ENCODE results near the gene RSBN1. TPM values are rescaled to one million over a fixed set of nuclear protein-coding genes. Genes with fewer than 3 reads are reported as not detected.
A peak's percentile ranks its signal among the peaks of the same experiment; 100 is the strongest.

The RSBN1 gene
- total RNA-seq, 4 donors from 2014 or later: 33.5 to 56.4 (median 38.3) TPM

DNA sequence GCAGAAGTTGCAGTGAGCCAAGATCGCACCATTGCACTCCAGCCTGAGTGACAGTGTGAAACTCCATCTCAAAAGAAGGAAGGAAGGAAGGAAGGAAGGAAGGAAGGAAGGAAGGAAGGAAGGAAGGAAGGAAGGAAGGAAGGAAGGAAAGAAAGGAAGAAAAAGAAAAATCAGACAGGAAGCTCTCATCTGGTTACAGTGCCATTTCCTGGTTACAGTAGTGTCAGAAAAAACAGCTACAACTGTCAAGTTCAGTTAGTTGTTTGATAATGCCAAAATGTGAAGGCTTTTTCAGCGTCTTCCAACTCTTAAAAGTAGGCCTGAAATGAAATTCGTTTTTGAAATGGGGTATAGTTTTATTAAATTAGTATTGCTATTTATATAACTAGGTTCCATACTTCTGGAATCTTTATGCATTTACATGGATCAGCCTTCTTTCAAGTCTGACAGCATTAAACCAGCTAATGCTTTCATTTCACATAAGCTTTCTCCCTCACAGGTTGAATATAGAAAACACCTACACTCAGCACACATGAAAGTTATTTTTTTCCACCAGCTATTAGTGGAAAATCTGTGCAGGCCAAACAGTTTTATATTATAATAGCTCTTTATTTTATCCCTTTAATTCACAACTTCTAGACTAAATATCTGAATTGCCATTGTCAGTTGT, 38.0 kb upstream of the RSBN1 start:
- Histone ChIP-seq H3K4me3 (no peak overlapping the region), H3K27ac (no peak overlapping the region), H3K9me3 (no peaks in the 10 kb centered on the region), H3K4me1 (no peaks in the 10 kb centered on the region), H3K36me3 (no peaks in the 10 kb centered on the region), H3K27me3 (no peaks in the 10 kb centered on the region)
- DNase-seq: no peak
- intact Hi-C loops (cut with DNase I; ENCODE audit: low total_unique reads): no loop called here
- no peak for TF ChIP-seq POLR2A (IDR thresholded peaks at IDR 0.05)
- TF ChIP-seq, protein P1, sequence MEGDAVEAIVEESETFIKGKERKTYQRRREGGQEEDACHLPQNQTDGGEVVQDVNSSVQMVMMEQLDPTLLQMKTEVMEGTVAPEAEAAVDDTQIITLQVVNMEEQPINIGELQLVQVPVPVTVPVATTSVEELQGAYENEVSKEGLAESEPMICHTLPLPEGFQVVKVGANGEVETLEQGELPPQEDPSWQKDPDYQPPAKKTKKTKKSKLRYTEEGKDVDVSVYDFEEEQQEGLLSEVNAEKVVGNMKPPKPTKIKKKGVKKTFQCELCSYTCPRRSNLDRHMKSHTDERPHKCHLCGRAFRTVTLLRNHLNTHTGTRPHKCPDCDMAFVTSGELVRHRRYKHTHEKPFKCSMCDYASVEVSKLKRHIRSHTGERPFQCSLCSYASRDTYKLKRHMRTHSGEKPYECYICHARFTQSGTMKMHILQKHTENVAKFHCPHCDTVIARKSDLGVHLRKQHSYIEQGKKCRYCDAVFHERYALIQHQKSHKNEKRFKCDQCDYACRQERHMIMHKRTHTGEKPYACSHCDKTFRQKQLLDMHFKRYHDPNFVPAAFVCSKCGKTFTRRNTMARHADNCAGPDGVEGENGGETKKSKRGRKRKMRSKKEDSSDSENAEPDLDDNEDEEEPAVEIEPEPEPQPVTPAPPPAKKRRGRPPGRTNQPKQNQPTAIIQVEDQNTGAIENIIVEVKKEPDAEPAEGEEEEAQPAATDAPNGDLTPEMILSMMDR (IDR thresholded peaks at IDR 0.05): no peak

DNA sequence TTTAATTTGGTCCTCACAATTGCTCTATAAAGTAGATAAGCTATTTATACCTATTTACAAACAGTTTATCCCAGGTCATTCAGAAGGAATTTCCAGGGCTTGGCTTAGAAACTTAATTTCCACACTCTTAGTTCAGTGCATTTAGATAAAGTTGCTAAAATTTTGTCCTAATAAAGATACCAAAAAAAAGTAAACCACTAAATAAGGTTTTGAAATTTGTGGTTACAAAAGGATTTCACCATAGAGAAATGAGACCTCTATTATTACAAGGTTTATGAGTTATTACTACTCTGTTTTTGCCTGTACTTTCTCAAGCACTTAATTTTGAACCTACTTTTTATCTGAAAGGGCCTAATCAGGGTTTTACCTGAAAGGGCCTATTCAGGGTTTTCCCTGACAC, 36.8 kb upstream of the RSBN1 start:
- TF ChIP-seq, protein P1 (IDR thresholded peaks at IDR 0.05): no peak
- TF ChIP-seq POLR2A (IDR thresholded peaks at IDR 0.05): no peak
- Histone ChIP-seq H3K9me3 (no peaks in the 10 kb centered on the region), H3K36me3 (no peaks in the 10 kb centered on the region), H3K27me3 (no peaks in the 10 kb centered on the region), H3K4me3 (no peak overlapping the region), H3K4me1 (no peaks in the 10 kb centered on the region), H3K27ac (no peak overlapping the region)
- intact Hi-C loops (cut with DNase I; ENCODE audit: low total_unique reads): no loop called here
- no peak for DNase-seq

DNA sequence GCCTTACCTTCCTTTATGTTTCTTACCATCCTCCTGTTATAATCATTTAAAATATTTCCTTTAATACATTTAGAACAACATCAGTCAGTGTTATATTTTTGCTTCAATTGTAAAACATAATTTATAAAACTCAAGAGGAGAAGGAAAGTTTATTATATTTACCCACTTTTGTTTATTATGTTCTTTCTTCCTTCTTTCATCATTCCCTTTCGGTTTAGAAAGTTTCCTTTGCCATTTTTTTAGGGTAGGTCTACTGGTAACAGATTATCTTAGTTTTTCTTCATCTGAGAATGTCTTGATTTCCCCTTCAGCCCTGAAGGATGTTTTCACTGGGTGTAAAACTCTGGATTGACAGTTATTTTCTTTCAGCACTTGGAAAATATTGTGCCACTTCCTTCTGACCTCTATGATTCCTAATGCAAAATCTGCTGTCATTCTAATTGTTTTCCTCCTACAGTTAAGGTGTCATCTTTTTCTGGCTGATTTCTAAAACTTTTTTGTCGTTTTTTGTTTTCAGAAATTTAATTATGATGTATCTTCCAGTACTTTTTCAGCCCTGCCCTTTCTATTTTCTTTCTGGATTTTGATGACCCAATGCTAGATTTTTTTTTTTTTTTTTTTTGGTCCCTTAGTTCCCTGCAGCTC, 34.2 kb upstream of the RSBN1 start:
- H3K9me3 ChIP-seq: no peaks in the 10 kb centered on the region
- TF ChIP-seq, protein P1 (IDR thresholded peaks at IDR 0.05): no peak
- TF ChIP-seq POLR2A (IDR thresholded peaks at IDR 0.05): no peak
- no peaks in the 10 kb centered on the region for H3K4me1 ChIP-seq
- intact Hi-C loops (cut with DNase I; ENCODE audit: low total_unique reads): no loop called here
- DNase-seq: no peak
- no peaks in the 10 kb centered on the region for H3K27me3 ChIP-seq
- H3K27ac ChIP-seq: no peak overlapping the region
- no peaks in the 10 kb centered on the region for H3K36me3 ChIP-seq
- no peak overlapping the region for H3K4me3 ChIP-seq

DNA sequence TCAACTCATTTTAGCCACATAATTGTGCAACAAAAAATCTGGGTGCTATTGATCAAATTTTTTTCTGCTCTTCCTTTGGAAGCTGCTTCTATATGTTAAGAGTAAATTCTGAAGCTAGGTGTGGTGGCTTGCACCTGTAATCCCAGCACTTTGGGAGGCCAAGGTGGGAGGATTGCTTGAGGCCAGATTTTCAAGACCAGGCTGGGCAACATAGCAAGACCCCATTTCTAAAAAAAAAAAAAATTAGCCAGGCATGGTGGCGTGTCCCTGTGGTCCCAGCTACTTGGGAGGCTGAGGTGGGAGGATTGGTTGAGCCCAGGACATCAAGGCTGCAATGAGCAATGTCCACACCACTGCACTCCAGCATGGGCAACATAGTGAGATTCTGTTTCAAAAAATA, 24.3 kb upstream of the RSBN1 start:
- intact Hi-C loops (cut with DNase I; ENCODE audit: low total_unique reads): loop anchor here (10.0 kb wide), 1 partner anchor 458 kb away; no protein-coding TSS in a partner anchor
- no peak for DNase-seq
- H3K9me3 ChIP-seq: no peaks in the 10 kb centered on the region
- no peaks in the 10 kb centered on the region for H3K4me1 ChIP-seq
- no peaks in the 10 kb centered on the region for H3K36me3 ChIP-seq
- no peak overlapping the region for H3K27ac ChIP-seq
- H3K27me3 ChIP-seq: no peaks in the 10 kb centered on the region
- TF ChIP-seq, protein P1 (IDR thresholded peaks at IDR 0.05): no peak
- TF ChIP-seq POLR2A (IDR thresholded peaks at IDR 0.05): no peak
- H3K4me3 ChIP-seq: no peak overlapping the region

DNA sequence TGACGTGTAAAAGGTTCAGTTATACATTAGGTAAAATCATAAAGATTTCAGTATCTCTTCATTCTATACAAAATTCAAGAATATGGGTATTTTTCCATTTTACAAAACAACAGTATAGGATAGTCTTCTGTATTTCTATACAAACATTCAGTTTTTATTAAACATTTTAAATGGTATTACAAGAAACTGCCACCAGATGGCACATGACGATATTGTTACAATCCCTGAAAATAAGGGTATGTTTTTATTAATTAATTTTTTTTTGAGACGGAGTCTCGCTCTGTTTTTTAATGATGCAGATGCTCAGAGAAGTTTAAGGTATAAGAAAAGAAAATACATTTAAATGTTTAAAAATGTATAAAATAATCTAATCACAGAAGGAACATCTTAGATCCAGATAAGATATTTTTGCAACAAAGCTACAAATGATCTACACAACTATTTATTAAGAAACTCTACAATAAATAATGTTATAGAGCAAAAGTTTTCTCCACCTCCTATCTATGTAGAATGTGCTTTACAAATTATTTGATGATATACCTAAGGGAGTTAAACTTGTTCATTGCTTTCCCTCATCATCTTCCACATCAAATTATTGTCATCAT, 23.5 kb upstream of the RSBN1 start:
- intact Hi-C loops (cut with DNase I; ENCODE audit: low total_unique reads): loop anchor here (10.0 kb wide), 1 partner anchor 459 kb away; no protein-coding TSS in a partner anchor
- DNase-seq: no peak
- H3K27ac ChIP-seq: no peak overlapping the region

More for the DNA sequence above, 23.5 kb upstream of the RSBN1 start:
- Histone ChIP-seq H3K4me3 (no peak overlapping the region), H3K4me1 (no peaks in the 10 kb centered on the region), H3K36me3 (no peaks in the 10 kb centered on the region), H3K27me3 (no peaks in the 10 kb centered on the region), H3K9me3 (no peaks in the 10 kb centered on the region)
- TF ChIP-seq POLR2A (IDR thresholded peaks at IDR 0.05): no peak
- TF ChIP-seq, protein P1 (IDR thresholded peaks at IDR 0.05): peak; percentile 49 to 71 (median 60)
